ENCODE results near the gene CPB1. TPM values are rescaled to one million over a fixed set of nuclear protein-coding genes. Genes with fewer than 3 reads are reported as not detected.

The CPB1 gene
- total and polyA plus RNA-seq, 12 donors = 0.29 to 3.2 (median 2.1) TPM; not detected in 4

DNA sequence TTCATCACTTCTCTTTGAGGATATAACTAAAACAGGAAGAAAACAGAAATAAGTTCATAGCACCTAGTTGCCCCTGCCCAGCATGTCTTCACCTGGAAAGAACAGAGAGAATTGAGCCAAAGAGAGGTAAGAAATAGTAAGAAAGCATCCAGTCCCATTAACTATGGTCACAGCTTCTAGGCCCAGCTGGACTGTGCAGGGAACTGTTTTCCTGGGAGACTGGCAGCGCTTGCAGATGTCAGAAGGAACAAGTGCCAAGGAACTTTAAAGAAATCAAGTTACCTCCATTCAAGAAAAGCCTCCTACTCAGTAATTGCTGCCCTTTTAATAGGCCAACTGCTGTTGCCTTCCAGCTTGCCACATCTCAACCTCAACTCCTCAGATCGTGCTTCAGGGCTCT lies 17.8 kb upstream of the CPB1 start:
- Histone ChIP-seq H3K27ac (no peak overlapping the region), H3K27me3 (peaks cover 0 to 5% (median 0%) of the 10 kb centered on the region in 7 donors), H3K4me1 (no peaks in the 10 kb centered on the region), H3K36me3 (no peaks in the 10 kb centered on the region), H3K4me3 (no peak overlapping the region), H3K9me3 (no peaks in the 10 kb centered on the region)
- TF ChIP-seq CTCF (IDR thresholded peaks at IDR 0.05) = no peak
- ATAC-seq (no peak), DNase-seq (no peak)
- intact Hi-C loops (cut with DNase I) = no loop called here
- WGBS, 2 donors = 68 to 74% methylated on average over 2 of the region's 2 CpGs

DNA sequence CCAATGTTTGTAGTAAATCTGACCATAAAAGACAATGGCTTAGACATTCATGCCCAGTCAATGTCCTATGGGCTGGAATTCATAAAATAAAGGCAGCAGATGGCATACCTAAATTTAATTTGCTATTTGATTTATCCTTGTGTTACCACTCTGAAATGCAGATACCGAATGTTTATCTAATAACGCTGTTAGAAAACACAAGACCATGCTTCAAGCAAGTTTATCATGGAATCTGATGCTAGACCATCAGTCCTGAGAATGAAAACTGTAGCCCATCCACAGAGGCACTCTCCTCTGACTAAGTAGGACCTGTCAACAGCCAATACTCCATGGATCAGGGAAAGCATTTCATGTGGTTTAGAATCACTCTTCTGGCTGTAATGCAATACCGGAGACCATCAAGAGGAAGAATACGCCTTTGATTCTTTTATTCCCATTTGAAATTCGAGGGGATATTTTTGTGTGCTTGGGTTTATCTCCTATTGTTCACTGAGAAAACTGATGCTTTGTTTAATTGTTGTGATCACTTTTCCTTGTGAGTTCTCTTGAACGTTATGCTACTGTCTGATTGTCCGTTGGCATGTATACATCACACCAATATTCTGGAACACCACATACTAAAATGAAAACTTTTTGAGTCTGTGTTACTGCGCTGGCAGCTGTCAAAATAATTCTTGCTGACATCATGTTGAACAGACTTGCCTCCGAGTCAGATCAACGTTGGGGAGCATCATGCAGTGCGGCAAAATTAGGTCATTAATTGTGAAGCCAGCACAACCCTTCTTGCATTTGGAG lies 12.1 kb upstream of the CPB1 start:
- intact Hi-C loops (cut with DNase I) = no loop called here
- no peak for ATAC-seq
- TF ChIP-seq CTCF (IDR thresholded peaks at IDR 0.05) = no peak

DNA sequence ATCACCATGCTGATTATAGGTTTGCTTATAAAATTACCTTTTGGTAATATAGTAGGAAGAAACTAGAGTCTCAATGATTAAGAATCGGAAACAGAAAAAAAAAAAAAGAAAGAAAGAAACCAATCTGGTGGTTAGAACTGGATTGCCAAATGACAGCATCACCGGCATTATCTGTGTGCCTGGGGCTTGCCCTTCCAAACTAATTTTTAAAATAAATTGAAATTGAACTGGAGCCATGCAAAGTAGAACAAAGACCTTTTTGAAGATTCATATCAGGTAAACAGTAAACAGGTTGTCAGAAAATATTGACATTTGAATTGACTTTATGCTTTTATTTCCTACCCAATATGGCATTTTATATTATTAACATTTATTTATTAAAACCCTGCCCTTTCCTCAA lies 11.2 kb upstream of the CPB1 start:
- TF ChIP-seq CTCF (IDR thresholded peaks at IDR 0.05) = no peak
- Histone ChIP-seq H3K36me3 (no peaks in the 10 kb centered on the region), H3K27ac (no peak overlapping the region), H3K4me3 (no peak overlapping the region), H3K9me3 (peaks cover 0 to under 1% (median 0%) of the 10 kb centered on the region in 11 donors), H3K27me3 (no peaks in the 10 kb centered on the region), H3K4me1 (no peaks in the 10 kb centered on the region)
- ATAC-seq = no peak
- WGBS, 2 donors = 84 to 86% methylated on average over 2 of the region's 2 CpGs
- intact Hi-C loops (cut with DNase I) = no loop called here
- no peak for DNase-seq

More for the DNA sequence above, 12.1 kb upstream of the CPB1 start:
- Histone ChIP-seq H3K36me3 (no peaks in the 10 kb centered on the region), H3K27me3 (no peaks in the 10 kb centered on the region), H3K27ac (no peak overlapping the region), H3K4me3 (no peak overlapping the region), H3K4me1 (no peaks in the 10 kb centered on the region), H3K9me3 (no peaks in the 10 kb centered on the region)
- DNase-seq = no peak
- WGBS, 2 donors = 81 to 82% methylated on average over 11 of the region's 11 CpGs

DNA sequence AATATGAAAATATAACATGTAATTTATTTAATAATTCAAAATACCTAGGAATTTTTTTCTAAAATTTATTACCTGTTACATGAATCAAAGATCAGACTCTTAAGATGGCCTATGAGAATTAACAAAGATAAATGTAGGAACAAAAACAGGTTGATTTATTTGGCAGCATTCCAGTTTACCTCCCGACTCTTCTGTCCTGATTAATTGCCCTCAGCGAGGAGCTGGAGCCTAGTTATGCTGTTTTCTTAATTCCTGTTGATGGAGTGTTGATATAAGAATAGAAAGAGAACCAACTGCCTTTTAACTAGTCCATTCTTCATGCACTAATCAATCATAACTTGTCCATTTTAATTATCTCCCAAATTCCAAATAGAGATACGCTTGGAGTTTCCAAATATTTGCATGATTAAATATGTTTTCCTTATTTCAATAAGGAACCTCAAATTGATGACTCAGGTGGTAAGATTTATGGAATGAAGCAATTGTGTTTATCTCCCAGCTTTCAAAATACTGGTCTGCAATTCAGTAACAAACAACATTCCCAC lies 10.6 kb upstream of the CPB1 start:
- intact Hi-C loops (cut with DNase I) = no loop called here
- no peak for DNase-seq
- Histone ChIP-seq H3K9me3 (peaks cover 0 to 7% (median 0%) of the 10 kb centered on the region in 11 donors), H3K27ac (no peak overlapping the region), H3K4me1 (no peaks in the 10 kb centered on the region), H3K27me3 (no peaks in the 10 kb centered on the region), H3K36me3 (no peaks in the 10 kb centered on the region), H3K4me3 (no peak overlapping the region)
- 53 to 64% methylated on average over 3 of the region's 3 CpGs for WGBS, 2 donors
- no peak for ATAC-seq
- TF ChIP-seq CTCF (IDR thresholded peaks at IDR 0.05) = no peak
